NCI-H1417 treated with DMSO at 0.1 percent for 48 hours (cell line): ENCODE measurements around the gene POLR3E.
"Not testable (repeated sequence)": the region's sequence is repeated elsewhere in the genome, so short reads cannot be mapped to it uniquely, and the experiment has no call there.

ENCODE experiments used
- DNase-seq: peaks from one replicate; lab custom pipeline; 2025; lab: John Stamatoyannopoulos, UW

The POLR3E gene

GRCh38 chr16:22335668-22336246 lies 38.5 kb downstream of the POLR3E start:
- no peak for DNase-seq

- no peak for DNase-seq
Observed at GRCh38 chr16:22336581-22336980, 39.4 kb downstream of the POLR3E start.

- DNase-seq = no peak
Observed at GRCh38 chr16:22337045-22337444, 39.8 kb downstream of the POLR3E start.

GRCh38 chr16:22337849-22338635 lies 40.8 kb downstream of the POLR3E start:
- no peak for DNase-seq

GRCh38 chr16:22340945-22341344 lies 43.7 kb downstream of the POLR3E start:
- DNase-seq = no peak

GRCh38 chr16:22342082-22342481 lies 44.9 kb downstream of the POLR3E start:
- no peak for DNase-seq

- no peak for DNase-seq
Observed at GRCh38 chr16:22346483-22346882, 49.3 kb downstream of the POLR3E start.

- no peak for DNase-seq
Observed at GRCh38 chr16:22347100-22347820, 50.1 kb downstream of the POLR3E start.

- DNase-seq = no peak
Observed at GRCh38 chr16:22348291-22348690, 51.1 kb downstream of the POLR3E start.

GRCh38 chr16:22351017-22351416 lies 53.8 kb downstream of the POLR3E start:
- not testable (repeated sequence) for DNase-seq

GRCh38 chr16:22352140-22352539 lies 54.9 kb downstream of the POLR3E start:
- no peak for DNase-seq

GRCh38 chr16:22352723-22353122 lies 55.5 kb downstream of the POLR3E start:
- DNase-seq = no peak

- no peak for DNase-seq
Observed at GRCh38 chr16:22353191-22353919, 56.1 kb downstream of the POLR3E start.

- no peak for DNase-seq
Observed at GRCh38 chr16:22353933-22354541, 56.8 kb downstream of the POLR3E start.

- DNase-seq = no peak
Observed at GRCh38 chr16:22355487-22355908, 58.3 kb downstream of the POLR3E start.

- no peak for DNase-seq
Observed at GRCh38 chr16:22356930-22357634, 59.9 kb downstream of the POLR3E start.

GRCh38 chr16:22357635-22357971 lies 60.4 kb downstream of the POLR3E start:
- no peak for DNase-seq

GRCh38 chr16:22358000-22358399 lies 60.8 kb downstream of the POLR3E start:
- DNase-seq = no peak

GRCh38 chr16:22359679-22360078 lies 62.5 kb downstream of the POLR3E start:
- no peak for DNase-seq

GRCh38 chr16:22360963-22361659 lies 63.9 kb downstream of the POLR3E start:
- no peak for DNase-seq

GRCh38 chr16:22364241-22364640 lies 67.0 kb downstream of the POLR3E start:
- DNase-seq = no peak
